Stimulated activated CD4-positive, alpha-beta T cell treated with anti-CD3 and anti-CD28 coated beads, Interleukin-12 subunit alpha, Interleukin-12 subunit beta, amount 100 ng/mL, for 24 hours (primary cell): Measurements from ENCODE around the gene RNF149.

ENCODE experiments used
- DNase-seq, 2 experiments: peaks; one replicate each; pipeline ENCODE4 v3.0.0-alpha.2; 2020; ENCODE audit warnings: low read depth in 2 of 2

RNF149 gene

DNA sequence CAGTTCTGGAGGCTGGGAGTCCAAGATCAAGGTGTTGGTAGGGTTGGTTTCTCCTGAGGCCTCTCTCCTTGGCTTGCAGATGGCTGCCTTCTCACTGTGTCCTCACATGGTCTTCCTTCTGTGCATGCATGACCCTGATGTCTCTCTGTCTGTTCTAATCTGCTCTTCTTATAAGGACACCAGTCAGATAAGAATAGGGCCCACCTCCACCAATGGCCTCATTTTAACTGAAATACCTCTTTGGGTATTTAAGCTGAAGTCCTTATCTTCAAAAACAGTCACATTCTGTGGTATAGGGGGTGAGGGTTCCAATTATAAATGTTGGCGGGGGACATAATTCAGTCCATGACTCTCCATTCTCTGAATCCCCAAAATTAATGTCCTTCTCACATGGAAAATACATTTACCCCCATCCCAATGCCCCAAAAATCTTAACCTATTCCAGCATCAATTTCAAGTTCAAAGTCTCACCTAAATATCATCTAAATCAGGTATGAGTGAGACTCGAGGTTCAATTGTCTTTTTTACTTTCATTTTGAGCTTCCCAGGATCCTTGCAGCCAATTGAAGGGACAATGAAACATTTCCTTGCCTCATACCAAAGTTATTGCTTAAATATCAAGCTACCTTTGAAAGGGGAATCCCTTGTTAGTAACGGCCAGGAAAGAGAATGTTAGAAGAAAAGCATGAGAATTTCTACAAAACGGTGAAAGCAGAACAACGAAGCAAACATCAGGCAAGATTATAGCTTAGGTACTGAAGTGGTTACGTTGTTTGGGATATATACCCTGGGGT is 76.4 kb downstream of the RNF149 start:
- no peak for DNase-seq

DNA sequence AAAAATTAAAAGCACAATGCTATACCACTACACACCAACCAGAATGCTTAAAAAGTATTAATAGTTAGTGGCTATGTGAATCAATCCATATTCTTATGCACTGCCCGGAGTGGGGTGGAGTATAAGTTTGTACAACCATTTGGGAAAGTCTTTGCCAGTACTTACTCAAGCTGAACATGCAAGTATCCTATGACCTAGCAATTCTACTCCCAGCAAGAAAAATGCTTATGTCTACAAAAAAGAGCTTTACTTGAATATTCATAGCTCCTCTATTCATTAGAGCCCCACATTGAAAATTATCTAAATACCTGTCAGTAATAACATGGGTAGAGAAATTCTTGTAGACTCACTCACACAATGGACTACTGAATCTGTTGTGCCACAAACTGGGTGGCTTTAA is 77.3 kb downstream of the RNF149 start:
- no peak for DNase-seq

DNA sequence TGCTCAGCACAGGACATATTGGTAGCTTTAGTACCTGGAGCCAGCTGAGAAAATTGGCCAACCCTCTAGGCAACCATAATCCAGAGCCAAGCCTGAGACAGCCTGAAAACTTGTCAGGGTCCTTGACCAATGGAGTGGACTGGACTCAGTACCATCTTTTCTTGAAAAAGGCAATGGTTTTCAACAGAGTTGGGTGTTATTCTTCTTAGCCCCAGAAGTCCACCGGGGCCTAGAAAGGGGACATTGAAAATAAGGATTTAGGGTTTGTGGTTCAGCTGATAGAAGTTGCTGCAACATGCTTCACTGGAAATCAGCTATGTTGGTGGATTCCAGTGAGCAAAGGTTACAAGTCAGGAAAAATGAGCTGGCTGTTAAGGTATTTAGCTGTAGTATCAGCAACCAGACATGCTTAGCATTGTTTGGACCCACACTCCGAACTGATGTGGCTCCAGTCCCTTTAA is 77.9 kb downstream of the RNF149 start:
- DNase-seq, result no peak
